HS-5 (cell line): ENCODE data around the gene BYSL.

Experiments used
- DNase-seq: peaks from one replicate; pipeline ENCODE4 v3.0.0-alpha.2; 2012; ENCODE audit warnings: low read depth

The BYSL gene

GRCh38 chr6:41976794-41977484, 55.6 kb downstream of the BYSL start:
- no peak for DNase-seq
